Ascending aorta (tissue), 2 donors: ENCODE measurements around the gene LRRC40. TPM values are rescaled to one million over a fixed set of nuclear protein-coding genes. Genes with fewer than 3 reads are reported as not detected.
A peak's percentile ranks its signal among the peaks of the same experiment; 100 is the strongest.

Experiments used
- DNase-seq, 2 donors: peaks; one replicate each; pipeline ENCODE4 v3.0.0-alpha.2; 2019; ENCODE audit warnings: low spot score in 2 of 2
- H3K27ac ChIP-seq, 2 donors: fragments of 200-600 bp; sonication (generic); one replicate each; pipeline ENCODE4 v1.5.1; 2016 to 2017; ENCODE audit warnings: mild to moderate bottlenecking in 1 of 2
- H3K27me3 ChIP-seq: fragments of 200-600 bp; sonication (generic); one replicate; pipeline ENCODE4 v1.5.1; 2017
- H3K36me3 ChIP-seq, 2 donors: fragments of 200-600 bp; sonication (generic); one replicate each; pipeline ENCODE4 v1.5.1; 2016
- H3K4me1 ChIP-seq, 2 donors: fragments of 200-600 bp; sonication (generic); one replicate each; pipeline ENCODE4 v1.5.1; 2016 to 2017; ENCODE audit warnings: mild to moderate bottlenecking in 1 of 2
- H3K4me3 ChIP-seq, 2 donors: fragments of 200-600 bp; sonication (generic); one replicate each; pipeline ENCODE4 v1.5.1; 2016 to 2017; ENCODE audit warnings: mild to moderate bottlenecking in 1 of 2
- H3K9me3 ChIP-seq, 2 donors: fragments of 200-600 bp; sonication (generic); one replicate each; pipeline ENCODE4 v1.5.1; 2016
- CTCF ChIP-seq, 3 experiments: fragments of 200-600 bp in 2 of 3; fragments of 450-650 bp in 1 of 3; sonication (generic) in 2 of 3; IDR thresholded peaks; one replicate each; pipeline ENCODE4 v1.5.1; 2016 to 2019; ENCODE audit warnings: antibody characterized with exemption in 3 of 3, mild to moderate bottlenecking in 1 of 3, moderate library complexity in 1 of 3
- intact Hi-C: fragments of 100-400 bp; cut with DNase I; formaldehyde crosslinking; loops from one replicate; pipeline ENCODE4 v1.15.1; 2023
- total RNA-seq: library from RNA; depleted of rRNA; stranded (reverse); fragments of >200 nt; gene quantifications from one replicate; pipeline ENCODE4 v1.1.0, GENCODE V29; 2016

The LRRC40 gene
- total RNA-seq, 1 donor from 2014 or later = 10.6 TPM

DNA sequence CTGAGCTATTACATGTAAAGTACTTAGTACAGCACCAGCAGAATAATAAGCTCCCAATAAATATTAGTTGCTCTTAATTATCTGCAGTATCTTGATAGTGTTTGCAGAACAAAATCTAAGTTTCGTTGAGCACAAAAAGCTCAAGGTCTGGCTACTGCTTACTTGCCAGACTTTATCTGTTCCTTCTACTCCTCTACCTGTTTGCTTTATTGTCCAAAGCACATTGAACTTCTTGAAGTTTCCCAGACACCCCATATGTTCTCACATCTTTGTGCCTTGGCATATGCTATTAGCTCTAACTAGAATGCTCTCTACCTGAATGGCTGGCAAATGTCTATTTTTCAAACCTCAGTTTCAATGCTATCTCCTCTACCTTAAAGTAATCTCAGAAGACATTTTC, 54.9 kb downstream of the LRRC40 start:
- intact Hi-C loops = no loop called here
- no peak overlapping the region for H3K27ac ChIP-seq
- H3K27me3 ChIP-seq = no peaks in the 10 kb centered on the region
- no peak for TF ChIP-seq CTCF (IDR thresholded peaks at IDR 0.05)
- no peaks in the 10 kb centered on the region for H3K4me1 ChIP-seq
- no peak for DNase-seq
- no peak overlapping the region for H3K4me3 ChIP-seq
- no peaks in the 10 kb centered on the region for H3K9me3 ChIP-seq
- peaks cover 15 to 27% of the 10 kb centered on the region in 2 donors for H3K36me3 ChIP-seq

DNA sequence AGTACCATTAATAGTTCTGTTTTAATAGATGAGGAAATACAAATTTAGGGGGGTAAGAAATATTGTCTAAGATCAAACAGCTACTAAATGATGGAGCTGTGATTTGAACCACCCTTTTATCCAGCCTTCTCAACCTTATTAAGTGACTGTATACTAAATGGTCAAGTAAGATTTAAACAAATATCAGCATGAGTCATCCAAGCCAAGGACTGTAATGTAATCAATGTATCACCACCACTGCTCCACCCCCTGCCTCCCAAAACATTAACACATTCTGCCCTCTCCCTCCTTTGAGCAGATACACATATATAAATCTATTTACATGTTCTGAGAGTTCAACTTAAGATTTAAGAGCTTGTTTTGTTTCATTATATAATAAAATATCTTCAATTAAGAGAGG, 58.9 kb downstream of the LRRC40 start:
- H3K4me1 ChIP-seq = no peaks in the 10 kb centered on the region
- H3K36me3 ChIP-seq = peaks cover 15 to 33% of the 10 kb centered on the region in 2 donors
- H3K9me3 ChIP-seq = no peaks in the 10 kb centered on the region
- TF ChIP-seq CTCF (IDR thresholded peaks at IDR 0.05) = no peak
- no peak overlapping the region for H3K4me3 ChIP-seq
- H3K27ac ChIP-seq = no peak overlapping the region
- intact Hi-C loops = no loop called here
- DNase-seq = no peak
- no peaks in the 10 kb centered on the region for H3K27me3 ChIP-seq

DNA sequence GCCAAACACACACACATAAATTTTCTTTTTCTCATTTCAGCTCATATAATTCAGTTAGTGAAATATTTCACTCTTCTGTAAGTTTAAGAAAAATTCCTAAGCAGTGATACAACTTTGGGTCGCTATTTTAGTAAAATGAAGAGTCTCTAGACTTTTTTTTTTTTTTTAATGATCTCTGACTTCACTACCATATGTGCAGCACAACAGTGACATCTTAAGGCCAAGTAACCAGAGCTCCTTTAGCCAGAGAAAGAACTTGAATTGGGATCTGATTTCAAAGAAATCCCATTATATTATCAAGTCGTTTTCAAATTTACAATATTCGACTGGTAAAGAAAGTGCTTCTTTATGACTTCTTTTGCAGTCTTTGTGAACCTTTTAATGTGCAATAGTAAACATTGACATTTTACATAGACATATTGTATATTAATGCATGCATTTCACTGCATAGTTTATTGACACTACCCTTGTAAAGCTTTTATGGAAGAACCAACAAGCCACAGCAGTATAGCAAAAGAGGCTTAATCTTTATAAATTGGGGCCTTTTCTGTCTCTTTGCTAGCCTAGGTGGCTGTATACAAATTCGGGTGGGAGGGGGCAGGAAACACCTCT, 62.2 kb downstream of the LRRC40 start:
- peaks cover 0 to 3% of the 10 kb centered on the region in 2 donors for H3K4me1 ChIP-seq
- DNase-seq = no peak
- H3K27ac ChIP-seq = no peak overlapping the region
- no peaks in the 10 kb centered on the region for H3K27me3 ChIP-seq
- H3K4me3 ChIP-seq = no peak overlapping the region
- peak in 1 of 3 experiments; percentile 16 for TF ChIP-seq CTCF (IDR thresholded peaks at IDR 0.05)
- H3K9me3 ChIP-seq = no peaks in the 10 kb centered on the region
- peaks cover 9 to 21% of the 10 kb centered on the region in 2 donors for H3K36me3 ChIP-seq
- intact Hi-C loops = no loop called here

DNA sequence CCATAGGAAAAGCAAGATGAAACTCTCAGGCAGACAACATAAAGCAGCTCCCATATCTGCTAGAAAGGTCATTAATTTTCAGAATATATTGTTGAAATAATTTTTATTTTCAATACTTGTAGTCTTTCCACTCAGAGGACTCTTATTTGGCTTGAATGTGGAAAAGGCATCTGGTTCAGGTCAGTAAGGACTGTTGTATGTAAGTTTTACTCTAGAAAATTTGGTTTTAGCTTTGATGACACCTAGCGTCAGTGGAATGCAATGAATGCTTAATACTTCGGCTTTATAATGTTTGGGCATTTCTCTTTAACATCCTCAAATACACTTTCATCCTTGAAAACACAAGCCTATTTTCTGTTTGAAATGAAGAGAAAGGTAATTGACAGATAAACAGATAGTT, 63.3 kb downstream of the LRRC40 start:
- Histone ChIP-seq H3K9me3 (no peaks in the 10 kb centered on the region), H3K36me3 (peaks cover 0 to 15% of the 10 kb centered on the region in 2 donors), H3K4me3 (no peak overlapping the region), H3K4me1 (peaks cover 0 to 3% of the 10 kb centered on the region in 2 donors), H3K27me3 (no peaks in the 10 kb centered on the region), H3K27ac (no peak overlapping the region)
- TF ChIP-seq CTCF (IDR thresholded peaks at IDR 0.05) = peak in 2 of 3 experiments; percentile 29 to 36
- intact Hi-C loops = no loop called here
- DNase-seq = no peak

DNA sequence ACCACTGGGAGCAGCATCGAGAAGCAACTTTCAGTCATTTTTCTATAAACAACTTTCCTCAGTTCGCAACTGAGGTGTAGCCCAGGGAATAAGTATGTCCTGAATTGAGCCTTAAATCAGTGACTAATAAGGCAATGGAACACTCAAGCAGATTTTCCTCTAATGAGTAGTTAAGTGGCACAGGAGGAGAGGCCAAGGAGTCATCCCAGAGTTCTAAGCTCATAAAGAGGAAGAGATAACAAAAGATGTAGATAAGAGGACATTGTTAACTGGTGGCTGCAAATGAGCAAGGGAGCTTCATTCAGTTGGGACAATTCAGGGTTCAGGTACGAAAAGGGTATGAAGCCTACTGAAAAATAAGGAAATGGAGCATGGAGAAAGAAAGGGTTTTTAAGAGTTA, 64.5 kb downstream of the LRRC40 start:
- no peak for DNase-seq
- no peak for TF ChIP-seq CTCF (IDR thresholded peaks at IDR 0.05)
- Histone ChIP-seq H3K4me3 (no peak overlapping the region), H3K36me3 (peaks cover 0 to 11% of the 10 kb centered on the region in 2 donors), H3K27me3 (no peaks in the 10 kb centered on the region), H3K9me3 (no peaks in the 10 kb centered on the region), H3K4me1 (peaks cover 0 to 3% of the 10 kb centered on the region in 2 donors), H3K27ac (peak overlapping the region in 1 of 2 donors; percentile 24)
- intact Hi-C loops = no loop called here

DNA sequence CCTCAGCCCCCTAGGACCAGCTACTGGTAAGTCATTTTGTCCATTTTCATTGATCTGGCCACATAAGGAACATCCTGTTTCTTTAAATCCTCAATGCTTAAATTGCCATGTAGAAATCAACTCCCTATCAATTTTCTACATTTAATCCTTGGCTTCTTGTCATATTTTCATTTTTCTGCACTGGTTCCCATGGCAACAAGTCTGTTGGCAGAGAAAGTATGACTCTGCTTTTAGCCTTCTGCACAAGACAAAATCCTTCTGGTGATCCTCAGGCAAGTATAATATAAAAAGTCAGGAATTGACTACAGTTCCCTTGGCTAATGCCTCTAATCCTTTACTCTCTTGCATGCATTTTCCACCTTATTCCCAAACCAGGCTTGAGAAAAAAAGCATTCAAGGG, 65.0 kb downstream of the LRRC40 start:
- H3K4me3 ChIP-seq = no peak overlapping the region
- H3K4me1 ChIP-seq = peaks cover 0 to 3% of the 10 kb centered on the region in 2 donors
- no peak for TF ChIP-seq CTCF (IDR thresholded peaks at IDR 0.05)
- DNase-seq = no peak
- no peaks in the 10 kb centered on the region for H3K9me3 ChIP-seq
- H3K27ac ChIP-seq = no peak overlapping the region
- H3K27me3 ChIP-seq = no peaks in the 10 kb centered on the region
- peaks cover 0 to 5% of the 10 kb centered on the region in 2 donors for H3K36me3 ChIP-seq
- intact Hi-C loops = no loop called here
